SHP77 treated with DMSO at 0.1 percent for 48 hours (cell line): ENCODE measurements around the gene RNF11.
A peak's percentile ranks its signal among the peaks of the same experiment; 100 is the strongest.
"Not testable (repeated sequence)": the region's sequence is repeated elsewhere in the genome, so short reads cannot be mapped to it uniquely, and the experiment has no call there.

ENCODE experiments used
- DNase-seq: peaks from one replicate; lab custom pipeline; 2025; lab: John Stamatoyannopoulos, UW

Gene RNF11

DNA sequence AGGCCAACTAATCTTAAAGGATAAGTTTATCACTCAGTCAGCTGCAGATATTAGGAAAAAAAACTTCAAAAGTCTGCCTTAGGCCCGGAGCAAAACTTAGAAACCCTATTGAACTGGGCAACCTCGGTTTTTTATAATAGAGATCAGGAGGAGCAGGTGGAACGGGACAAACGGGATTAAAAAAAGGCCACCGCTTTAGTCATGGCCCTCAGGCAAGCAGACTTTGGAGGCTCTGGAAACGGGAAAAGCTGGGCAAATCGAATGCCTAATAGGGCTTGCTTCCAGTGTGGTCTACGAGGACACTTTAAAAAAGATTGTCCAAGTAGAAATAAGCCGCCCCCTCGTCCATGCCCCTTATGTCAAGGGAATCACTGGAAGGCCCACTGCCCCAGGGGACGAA is 7.6 kb upstream of the RNF11 start:
- DNase-seq = not testable (repeated sequence)

- DNase-seq = no peak
These were observed 5.5 kb upstream of the RNF11 start for GRCh38 chr1:51230501-51231078.

DNA sequence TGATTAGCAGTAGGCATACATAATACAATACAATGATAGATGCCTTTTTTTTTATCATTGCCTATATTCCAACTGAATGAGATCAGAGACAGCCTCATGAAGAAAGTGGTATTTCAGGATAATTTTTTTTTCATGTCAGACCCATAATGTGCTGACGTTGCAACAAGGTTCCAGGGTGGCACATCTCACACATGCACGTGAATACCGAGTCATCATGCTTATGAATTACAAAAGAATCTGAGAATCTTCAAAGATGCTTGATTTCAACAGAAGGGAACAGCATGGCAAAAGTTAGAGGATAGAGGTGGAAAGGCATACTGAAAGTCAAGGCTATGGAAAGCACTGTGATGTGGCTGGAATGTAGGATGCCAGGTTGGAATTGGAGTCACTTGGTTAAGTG is 5.0 kb upstream of the RNF11 start:
- no peak for DNase-seq

GRCh38 chr1:51231896-51232295 is 4.2 kb upstream of the RNF11 start:
- no peak for DNase-seq

DNA sequence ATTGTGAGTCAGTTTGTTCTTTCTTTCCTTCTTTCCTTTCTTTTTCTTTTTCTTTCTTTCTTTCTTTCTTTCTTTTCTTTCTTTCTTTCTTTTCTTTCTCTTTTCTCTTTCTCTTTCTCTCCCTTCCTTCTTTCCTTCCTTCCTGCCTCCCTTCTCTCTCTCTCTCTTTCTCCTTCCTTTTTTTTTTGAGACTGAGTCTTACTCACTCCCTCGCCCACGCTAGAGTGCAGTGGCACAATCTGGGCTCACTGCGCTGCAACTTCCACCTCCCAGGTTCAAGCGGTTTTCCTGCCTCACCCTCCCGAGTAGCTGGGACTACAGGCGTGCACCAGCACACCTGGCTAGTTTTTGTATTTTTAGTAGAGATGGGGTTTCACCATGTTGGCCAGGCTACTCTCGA is 1.8 kb upstream of the RNF11 start:
- not testable (repeated sequence) for DNase-seq

GRCh38 chr1:51234721-51235425 is 1.2 kb upstream of the RNF11 start:
- DNase-seq = peak; percentile 83

GRCh38 chr1:51236531-51237350 is 668 bp downstream of the RNF11 start:
- DNase-seq = no peak

DNA sequence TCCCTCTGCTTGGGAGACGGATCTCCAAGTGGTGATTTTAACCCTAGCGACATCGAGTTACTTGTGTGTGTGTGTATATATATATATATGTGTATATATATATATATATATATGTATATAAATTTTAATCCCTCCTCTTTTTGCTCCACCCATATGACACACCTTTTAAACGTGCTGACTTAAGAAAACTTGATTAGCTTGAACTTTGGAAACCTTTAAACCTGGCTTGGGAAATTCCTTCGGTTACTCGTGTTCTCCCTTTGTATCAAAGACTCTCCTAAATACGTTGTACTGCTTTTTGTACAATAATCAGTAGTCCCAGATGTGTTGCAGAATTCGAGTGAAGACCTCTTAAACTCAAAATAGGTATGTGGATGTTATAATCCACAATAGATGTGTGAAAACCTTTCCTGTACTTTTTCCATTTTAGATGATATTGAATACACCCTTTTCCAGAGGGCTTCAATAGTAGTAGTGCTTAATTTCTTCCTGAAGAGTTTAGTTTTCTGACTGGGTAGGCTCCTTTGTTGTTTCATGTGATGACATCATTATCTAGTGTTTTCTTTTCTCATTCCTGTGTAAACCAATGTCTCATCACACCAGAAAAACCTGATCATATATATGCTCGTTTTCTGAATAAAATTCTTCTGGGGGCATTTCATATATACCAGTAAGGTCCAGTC is 1.4 kb downstream of the RNF11 start:
- no peak for DNase-seq

- no peak for DNase-seq
These were observed 1.9 kb downstream of the RNF11 start for GRCh38 chr1:51238034-51238403.

- DNase-seq = no peak
These were observed 4.0 kb downstream of the RNF11 start for GRCh38 chr1:51240084-51240483.

- no peak for DNase-seq
These were observed 5.0 kb downstream of the RNF11 start for GRCh38 chr1:51241119-51241518.

GRCh38 chr1:51242546-51242945 is 6.5 kb downstream of the RNF11 start:
- no peak for DNase-seq

GRCh38 chr1:51247022-51247421 is 10.9 kb downstream of the RNF11 start:
- DNase-seq = no peak

DNA sequence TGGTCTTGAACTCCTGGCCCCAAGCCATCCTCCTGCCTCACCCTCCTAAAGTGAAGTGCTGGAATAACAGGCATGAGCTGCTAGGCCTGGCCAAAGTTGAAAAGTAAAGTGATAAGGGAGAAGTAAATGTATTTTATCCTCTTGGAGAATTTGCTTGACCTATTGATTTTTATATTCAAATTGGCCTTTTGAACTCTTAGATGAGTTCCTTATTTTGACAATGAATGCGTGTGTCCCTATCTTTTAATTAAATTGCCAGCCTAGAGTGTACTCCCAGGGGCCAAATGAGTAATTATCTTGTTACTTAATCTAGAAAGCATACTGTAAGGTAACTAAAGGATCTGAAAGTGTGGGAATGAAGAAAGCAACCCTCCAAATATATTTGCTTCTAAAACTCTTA is 11.4 kb downstream of the RNF11 start:
- DNase-seq = no peak

- no peak for DNase-seq
These were observed 13.4 kb downstream of the RNF11 start for GRCh38 chr1:51249445-51249844.

GRCh38 chr1:51250729-51251128 is 14.7 kb downstream of the RNF11 start:
- DNase-seq = not testable (repeated sequence)

GRCh38 chr1:51251165-51251564 is 15.1 kb downstream of the RNF11 start:
- DNase-seq = not testable (repeated sequence)

- DNase-seq = no peak
These were observed 16.3 kb downstream of the RNF11 start for GRCh38 chr1:51252366-51252765.

GRCh38 chr1:51253691-51254090 is 17.6 kb downstream of the RNF11 start:
- no peak for DNase-seq

GRCh38 chr1:51255331-51255730 is 19.3 kb downstream of the RNF11 start:
- no peak for DNase-seq

DNA sequence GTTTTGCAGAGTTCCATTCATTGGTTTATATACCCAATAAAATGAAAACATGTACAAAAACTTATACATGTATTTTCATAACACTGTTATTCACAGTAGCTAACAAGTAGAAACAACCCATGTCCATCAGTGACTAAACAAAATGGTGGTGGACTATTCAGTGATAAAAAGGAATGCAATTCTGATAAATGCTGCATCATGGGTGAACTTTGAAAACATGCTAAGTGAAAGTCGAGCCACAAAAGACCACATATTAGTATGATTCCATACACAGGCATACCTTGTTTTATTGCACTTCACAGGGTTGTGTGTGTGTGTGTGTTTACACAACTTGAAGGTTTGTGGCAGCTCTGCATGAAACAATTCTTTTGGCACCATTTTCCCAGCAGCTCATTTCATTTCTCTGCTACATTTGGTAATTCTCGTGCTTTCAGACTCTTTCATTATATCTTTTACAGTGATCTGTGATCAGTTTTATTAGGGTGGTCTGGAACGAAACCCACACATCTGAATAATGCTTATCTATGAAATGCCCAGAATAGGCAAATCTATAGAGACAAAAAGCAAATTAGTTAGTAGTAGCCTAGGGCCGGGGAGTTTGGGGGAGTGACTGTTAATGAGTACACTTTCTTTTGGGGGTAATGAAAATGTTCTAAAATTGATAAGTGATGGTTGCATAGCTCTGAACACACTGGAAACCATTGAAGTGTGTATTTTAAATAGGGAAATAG is 27.2 kb downstream of the RNF11 start:
- DNase-seq = no peak

DNA sequence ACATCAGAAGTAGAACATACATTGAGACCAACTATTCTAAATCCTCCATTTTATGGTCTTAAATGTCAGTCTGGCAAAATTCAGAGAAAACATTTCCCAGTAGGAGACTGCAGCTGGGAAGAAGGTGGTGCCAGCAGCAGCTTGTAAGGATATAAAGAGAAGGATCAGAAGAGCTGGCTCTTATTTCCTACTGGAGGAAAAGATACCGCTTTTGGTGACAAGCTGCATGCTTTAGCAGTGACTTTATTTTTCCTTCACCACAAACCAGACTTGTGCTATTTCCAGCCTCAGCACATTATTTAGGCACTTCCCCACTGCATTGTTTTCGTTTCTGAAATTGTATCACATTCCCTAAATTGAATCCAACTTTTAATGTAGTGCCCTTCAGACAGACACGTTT is 28.4 kb downstream of the RNF11 start:
- no peak for DNase-seq
